WTC11 (cell line): ENCODE results near the gene C20orf141. TPM values are rescaled to one million over a fixed set of nuclear protein-coding genes. Genes with fewer than 3 reads are reported as not detected.

Source experiments
- ATAC-seq: fragments of 200-7000 bp; cut with Tn5 transposase; 2 replicates; pipeline ENCODE4 v1.10.0; 2021; ENCODE audit warnings: mild to moderate bottlenecking, moderate library complexity
- CTCF ChIA-PET: fragments of 300-600 bp; sonication (Branson Sonifier 250); formaldehyde crosslinking; loops from one replicate; lab custom pipeline; 2021; ENCODE audit warnings: antibody characterized with exemption; lab: Charles Lee
- POLR2A ChIA-PET: fragments of 350-600 bp; sonication (Branson Sonifier 250); formaldehyde crosslinking; loops from one replicate; lab custom pipeline; 2021; ENCODE audit warnings: antibody characterized with exemption; lab: Charles Lee
- DNase-seq: peaks from one replicate; pipeline ENCODE4 v3.0.0; 2021; ENCODE audit warnings: low spot score
- H3K27ac Mint-ChIP-seq: 2 replicates; pipeline ENCODE4 v1.8.0; 2021; ENCODE audit warnings: mixed read lengths
- H3K27me3 Mint-ChIP-seq: 2 replicates; pipeline ENCODE4 v1.8.0; 2021; ENCODE audit warnings: low read depth, mild to moderate bottlenecking, moderate library complexity, mixed read lengths
- H3K36me3 Mint-ChIP-seq: 2 replicates; pipeline ENCODE4 v1.8.0; 2021; ENCODE audit warnings: mixed read lengths
- H3K4me1 Mint-ChIP-seq: 2 replicates; pipeline ENCODE4 v1.8.0; 2022; ENCODE audit warnings: mixed read lengths
- H3K4me3 Mint-ChIP-seq: 2 replicates; pipeline ENCODE4 v1.8.0; 2021; ENCODE audit warnings: mild to moderate bottlenecking, moderate library complexity, mixed read lengths
- H3K9me3 Mint-ChIP-seq: 2 replicates; pipeline ENCODE4 v1.8.0; 2021; ENCODE audit warnings: mixed read lengths
- ATF1 ChIP-seq: sonication (generic); formaldehyde crosslinking; IDR thresholded peaks from 2 replicates; pipeline ENCODE4 v1.8.1; 2023; ENCODE audit warnings: mild to moderate bottlenecking, moderate library complexity, missing genetic modification reagents
- ESRRA ChIP-seq: sonication (generic); formaldehyde crosslinking; IDR thresholded peaks from 2 replicates; pipeline ENCODE4 v1.8.1; 2022; ENCODE audit warnings: mild to moderate bottlenecking, missing genetic modification reagents, borderline replicate concordance
- NFE2L1 ChIP-seq: sonication (generic); formaldehyde crosslinking; IDR thresholded peaks from 2 replicates; pipeline ENCODE4 v1.8.1; 2023; ENCODE audit warnings: missing genetic modification reagents
- RORB ChIP-seq: fragments of 250-450 bp; sonication (Bioruptor Pico); IDR thresholded peaks from 2 replicates; pipeline ENCODE4 v1.9.0; 2021; ENCODE audit warnings: mild to moderate bottlenecking
- SMAD4 ChIP-seq: sonication (generic); formaldehyde crosslinking; IDR thresholded peaks from 2 replicates; pipeline ENCODE4 v1.8.0; 2022; ENCODE audit warnings: mild to moderate bottlenecking, missing genetic modification reagents
- ZNF138 ChIP-seq: sonication (generic); formaldehyde crosslinking; conservative IDR thresholded peaks from 2 replicates; pipeline ENCODE4 v1.8.1; 2022; ENCODE audit warnings: mild to moderate bottlenecking, moderate library complexity, missing genetic modification reagents
- ZNF232 ChIP-seq: sonication (generic); formaldehyde crosslinking; IDR thresholded peaks from 2 replicates; pipeline ENCODE4 v1.8.0; 2022; ENCODE audit warnings: mild to moderate bottlenecking, missing genetic modification reagents
- total RNA-seq: library from RNA; stranded (reverse); gene quantifications from 3 replicates; pipeline ENCODE4 v1.2.3, GENCODE V29; 2021
- TF ChIP-seq, protein P1 (sequence below): fragments of 250-450 bp; sonication (Bioruptor Pico); IDR thresholded peaks from 2 replicates; pipeline ENCODE4 v1.9.0; 2021; ENCODE audit warnings: mild to moderate bottlenecking
- TF ChIP-seq, protein P2 (sequence below): sonication (generic); formaldehyde crosslinking; IDR thresholded peaks from 2 replicates; pipeline ENCODE4 v1.8.1; 2023; ENCODE audit warnings: mild to moderate bottlenecking, missing genetic modification reagents
- TF ChIP-seq, protein P3 (sequence below): fragments of 250-450 bp; sonication (Bioruptor Pico); IDR thresholded peaks from 2 replicates; pipeline ENCODE4 v1.9.0; 2021; ENCODE audit warnings: moderate library complexity, mild to moderate bottlenecking, inconsistent platforms, borderline replicate concordance
- TF ChIP-seq, protein P4 (sequence below): sonication (generic); formaldehyde crosslinking; conservative IDR thresholded peaks from 2 replicates; pipeline ENCODE4 v1.8.1; 2023; ENCODE audit warnings: mild to moderate bottlenecking, low read depth, missing genetic modification reagents, moderate library complexity
- TF ChIP-seq, protein P5 (sequence below): sonication (generic); formaldehyde crosslinking; IDR thresholded peaks from 2 replicates; pipeline ENCODE4 v1.8.1; 2022; ENCODE audit warnings: low read depth, missing genetic modification reagents, borderline replicate concordance
- TF ChIP-seq, protein P6 (sequence below): sonication (generic); formaldehyde crosslinking; IDR thresholded peaks from 2 replicates; pipeline ENCODE4 v1.8.0; 2023; ENCODE audit warnings: missing genetic modification reagents, mild to moderate bottlenecking, borderline replicate concordance
- TF ChIP-seq, protein P7 (sequence below): sonication (generic); formaldehyde crosslinking; IDR thresholded peaks from 2 replicates; pipeline ENCODE4 v1.8.0; 2023; ENCODE audit warnings: missing genetic modification reagents

The C20orf141 gene
- total RNA-seq, 1 experiment from 2014 or later: not detected

DNA sequence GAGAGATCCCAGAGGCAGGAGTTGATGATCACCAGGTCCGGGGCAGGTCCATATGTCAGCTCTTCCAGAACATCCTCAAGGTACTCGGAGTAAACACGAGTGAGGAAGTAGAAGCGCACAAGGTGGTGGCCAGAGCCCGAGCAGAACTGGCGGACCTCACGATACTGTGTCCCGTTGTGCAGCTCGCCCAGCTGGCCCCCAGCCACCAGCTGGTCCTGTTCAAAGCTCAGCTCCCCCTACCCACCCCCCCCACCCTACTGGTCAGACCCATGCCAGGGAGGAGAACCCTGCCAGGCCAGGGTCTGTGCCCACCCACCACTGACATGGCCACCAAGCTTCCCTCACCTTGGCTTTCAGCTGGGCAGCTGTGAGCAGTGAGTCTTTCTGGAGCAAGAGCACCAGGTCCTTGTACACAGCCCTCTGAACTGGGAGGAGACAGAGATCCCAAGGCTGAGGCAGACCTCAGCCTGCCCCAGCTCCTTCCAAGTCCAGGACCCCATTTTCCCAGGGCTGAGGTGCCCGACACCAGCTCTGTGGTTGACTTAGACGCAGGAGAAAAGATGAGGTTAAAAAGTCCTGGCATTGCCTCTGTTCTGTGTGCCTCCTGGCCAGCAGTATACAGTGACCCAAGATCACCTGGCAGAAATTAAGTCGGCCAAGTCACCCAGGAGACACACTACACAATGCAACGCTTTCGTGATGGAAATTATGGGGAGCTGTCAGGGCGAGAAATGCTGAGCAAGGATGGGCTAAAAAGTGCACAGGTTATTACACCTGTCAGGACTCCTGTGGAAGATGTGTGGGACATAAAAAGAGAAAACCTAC is 24.3 kb downstream of the C20orf141 start (continued):
- TF ChIP-seq, protein P1, sequence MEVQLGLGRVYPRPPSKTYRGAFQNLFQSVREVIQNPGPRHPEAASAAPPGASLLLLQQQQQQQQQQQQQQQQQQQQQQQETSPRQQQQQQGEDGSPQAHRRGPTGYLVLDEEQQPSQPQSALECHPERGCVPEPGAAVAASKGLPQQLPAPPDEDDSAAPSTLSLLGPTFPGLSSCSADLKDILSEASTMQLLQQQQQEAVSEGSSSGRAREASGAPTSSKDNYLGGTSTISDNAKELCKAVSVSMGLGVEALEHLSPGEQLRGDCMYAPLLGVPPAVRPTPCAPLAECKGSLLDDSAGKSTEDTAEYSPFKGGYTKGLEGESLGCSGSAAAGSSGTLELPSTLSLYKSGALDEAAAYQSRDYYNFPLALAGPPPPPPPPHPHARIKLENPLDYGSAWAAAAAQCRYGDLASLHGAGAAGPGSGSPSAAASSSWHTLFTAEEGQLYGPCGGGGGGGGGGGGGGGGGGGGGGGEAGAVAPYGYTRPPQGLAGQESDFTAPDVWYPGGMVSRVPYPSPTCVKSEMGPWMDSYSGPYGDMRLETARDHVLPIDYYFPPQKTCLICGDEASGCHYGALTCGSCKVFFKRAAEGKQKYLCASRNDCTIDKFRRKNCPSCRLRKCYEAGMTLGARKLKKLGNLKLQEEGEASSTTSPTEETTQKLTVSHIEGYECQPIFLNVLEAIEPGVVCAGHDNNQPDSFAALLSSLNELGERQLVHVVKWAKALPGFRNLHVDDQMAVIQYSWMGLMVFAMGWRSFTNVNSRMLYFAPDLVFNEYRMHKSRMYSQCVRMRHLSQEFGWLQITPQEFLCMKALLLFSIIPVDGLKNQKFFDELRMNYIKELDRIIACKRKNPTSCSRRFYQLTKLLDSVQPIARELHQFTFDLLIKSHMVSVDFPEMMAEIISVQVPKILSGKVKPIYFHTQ (CRISPR knock-in tag): no peak
- TF ChIP-seq ESRRA (CRISPR knock-in tag) (no peak), RORB (CRISPR knock-in tag) (no peak), ZNF138 (CRISPR knock-in tag) (no peak)

DNA sequence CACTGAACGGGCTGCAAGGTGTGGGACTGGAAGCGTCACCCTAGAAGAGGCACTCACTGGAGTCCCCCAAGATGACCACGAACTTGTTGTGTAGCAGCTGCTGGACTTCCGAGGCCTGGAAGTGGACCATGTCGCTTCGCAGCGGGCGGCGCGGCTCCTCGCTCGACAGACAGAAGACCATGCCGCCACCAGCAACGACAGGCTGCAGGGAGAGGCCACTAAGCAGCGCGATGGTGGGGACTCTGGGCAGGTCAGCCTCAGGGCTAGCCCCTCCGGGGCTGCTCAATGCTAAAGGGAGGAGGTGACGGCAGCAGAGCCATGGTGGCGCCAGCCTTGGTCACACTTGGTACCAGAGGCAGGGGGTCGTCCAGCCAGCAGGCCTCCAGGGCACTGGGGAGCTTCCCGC is 24.9 kb downstream of the C20orf141 start:
- Mint-ChIP-seq H3K9me3 (peaks cover 5% of the 10 kb centered on the region), H3K4me1 (peaks cover 8% of the 10 kb centered on the region)
- TF ChIP-seq ZNF232 (CRISPR knock-in tag) (no peak), ATF1 (CRISPR knock-in tag) (no peak)
- TF ChIP-seq, protein P2, sequence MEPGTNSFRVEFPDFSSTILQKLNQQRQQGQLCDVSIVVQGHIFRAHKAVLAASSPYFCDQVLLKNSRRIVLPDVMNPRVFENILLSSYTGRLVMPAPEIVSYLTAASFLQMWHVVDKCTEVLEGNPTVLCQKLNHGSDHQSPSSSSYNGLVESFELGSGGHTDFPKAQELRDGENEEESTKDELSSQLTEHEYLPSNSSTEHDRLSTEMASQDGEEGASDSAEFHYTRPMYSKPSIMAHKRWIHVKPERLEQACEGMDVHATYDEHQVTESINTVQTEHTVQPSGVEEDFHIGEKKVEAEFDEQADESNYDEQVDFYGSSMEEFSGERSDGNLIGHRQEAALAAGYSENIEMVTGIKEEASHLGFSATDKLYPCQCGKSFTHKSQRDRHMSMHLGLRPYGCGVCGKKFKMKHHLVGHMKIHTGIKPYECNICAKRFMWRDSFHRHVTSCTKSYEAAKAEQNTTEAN (CRISPR knock-in tag): no peak
- TF ChIP-seq, protein P3, sequence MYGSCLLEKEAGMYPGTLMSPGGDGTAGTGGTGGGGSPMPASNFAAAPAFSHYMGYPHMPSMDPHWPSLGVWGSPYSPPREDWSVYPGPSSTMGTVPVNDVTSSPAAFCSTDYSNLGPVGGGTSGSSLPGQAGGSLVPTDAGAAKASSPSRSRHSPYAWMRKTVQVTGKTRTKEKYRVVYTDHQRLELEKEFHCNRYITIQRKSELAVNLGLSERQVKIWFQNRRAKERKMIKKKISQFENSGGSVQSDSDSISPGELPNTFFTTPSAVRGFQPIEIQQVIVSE (CRISPR knock-in tag): no peak
- TF ChIP-seq, all 79 proteins: peak for 0
- ATAC-seq (no peak), DNase-seq (no peak)
- Mint-ChIP-seq H3K27ac (no peak overlapping the region), H3K4me3 (peak overlapping the region; percentile 66), H3K27me3 (peaks cover 27% of the 10 kb centered on the region), H3K36me3 (peaks cover 11% of the 10 kb centered on the region)
- ChIA-PET CTCF (interaction anchor here (0.9 to 2.0 kb wide), 4 partner anchors 9 to 39 kb away, joined by 3 to 10 read pairs (median 4); partner anchors contain the start of genes CPXM1 and TMEM239), POLR2A (no interaction called here)

DNA sequence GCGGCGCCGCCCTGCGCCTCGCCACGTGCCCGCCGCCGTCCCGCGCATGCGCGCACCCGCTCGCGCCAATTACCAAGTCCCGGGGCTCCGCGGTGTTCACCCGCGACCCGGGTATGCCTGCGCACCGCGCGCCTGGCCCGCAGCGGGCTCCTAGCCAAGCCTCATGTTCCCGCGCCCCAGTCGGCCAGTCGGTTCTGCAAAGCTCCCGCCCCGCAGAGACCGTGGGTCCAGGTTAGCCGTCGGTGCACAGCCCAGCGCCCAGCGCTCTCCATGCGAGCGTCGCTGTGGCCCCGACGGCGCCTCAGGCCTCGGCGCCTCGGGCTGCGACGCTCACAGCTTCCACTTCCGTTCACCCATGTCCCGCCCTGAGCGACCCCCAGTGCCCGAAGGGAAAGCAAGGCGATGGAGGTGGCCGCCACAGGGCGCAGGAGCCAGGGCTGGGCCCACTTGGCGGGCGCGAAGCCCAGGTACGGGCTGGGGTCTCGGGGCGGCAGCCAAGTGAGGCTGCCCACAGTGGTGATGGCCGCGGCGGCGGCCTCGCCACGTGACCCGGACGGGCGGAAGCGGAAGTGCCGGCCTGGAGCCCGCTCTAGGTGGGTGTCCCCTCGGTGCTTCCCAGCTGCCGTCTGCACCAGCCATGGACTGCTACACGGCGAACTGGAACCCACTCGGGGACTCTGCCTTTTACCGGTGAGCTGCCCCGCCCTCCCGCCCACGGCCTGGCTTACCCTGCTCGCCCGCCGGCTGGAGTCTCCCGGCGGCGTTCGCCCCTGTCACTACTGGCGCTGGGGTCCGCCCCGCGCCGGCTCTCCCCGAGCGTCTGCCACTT is 25.6 kb downstream of the C20orf141 start, which contains the start of the genes PCED1A and VPS16:
TSS of gene PCED1A (minus strand) at position 518 of the 829 bp plus-strand sequence. CDS start 743 bp downstream, outside the sequence.
TSS of gene VPS16 (plus strand) at position 608 of the 829 bp plus-strand sequence. CDS start at position 638, 30 bp downstream.
- DNase-seq: peak; percentile 81
- ChIA-PET POLR2A (interaction anchor here (0.6 kb wide), 1 partner anchor 257 kb away, joined by 7 read pairs; no protein-coding TSS in a partner anchor), CTCF (interaction anchor here (0.9 to 2.0 kb wide), 5 partner anchors 8 to 84 kb away, joined by 3 to 10 read pairs (median 4); partner anchors contain the start of genes CPXM1 and TMEM239)
- peaks cover 8% of the 10 kb centered on the region for H3K4me1 Mint-ChIP-seq
- H3K4me3 Mint-ChIP-seq: peak within 1 kb of the TSS; percentile 75
- peak; percentile 92 for ATAC-seq
- peaks cover 5% of the 10 kb centered on the region for H3K9me3 Mint-ChIP-seq
- peaks cover 27% of the 10 kb centered on the region for H3K27me3 Mint-ChIP-seq
- H3K36me3 Mint-ChIP-seq: peaks cover 11% of the 10 kb centered on the region
- no peak within 1 kb of the TSS for H3K27ac Mint-ChIP-seq
- TF ChIP-seq NFE2L1: no peak
- no peak for TF ChIP-seq SMAD4
- TF ChIP-seq, protein P4, sequence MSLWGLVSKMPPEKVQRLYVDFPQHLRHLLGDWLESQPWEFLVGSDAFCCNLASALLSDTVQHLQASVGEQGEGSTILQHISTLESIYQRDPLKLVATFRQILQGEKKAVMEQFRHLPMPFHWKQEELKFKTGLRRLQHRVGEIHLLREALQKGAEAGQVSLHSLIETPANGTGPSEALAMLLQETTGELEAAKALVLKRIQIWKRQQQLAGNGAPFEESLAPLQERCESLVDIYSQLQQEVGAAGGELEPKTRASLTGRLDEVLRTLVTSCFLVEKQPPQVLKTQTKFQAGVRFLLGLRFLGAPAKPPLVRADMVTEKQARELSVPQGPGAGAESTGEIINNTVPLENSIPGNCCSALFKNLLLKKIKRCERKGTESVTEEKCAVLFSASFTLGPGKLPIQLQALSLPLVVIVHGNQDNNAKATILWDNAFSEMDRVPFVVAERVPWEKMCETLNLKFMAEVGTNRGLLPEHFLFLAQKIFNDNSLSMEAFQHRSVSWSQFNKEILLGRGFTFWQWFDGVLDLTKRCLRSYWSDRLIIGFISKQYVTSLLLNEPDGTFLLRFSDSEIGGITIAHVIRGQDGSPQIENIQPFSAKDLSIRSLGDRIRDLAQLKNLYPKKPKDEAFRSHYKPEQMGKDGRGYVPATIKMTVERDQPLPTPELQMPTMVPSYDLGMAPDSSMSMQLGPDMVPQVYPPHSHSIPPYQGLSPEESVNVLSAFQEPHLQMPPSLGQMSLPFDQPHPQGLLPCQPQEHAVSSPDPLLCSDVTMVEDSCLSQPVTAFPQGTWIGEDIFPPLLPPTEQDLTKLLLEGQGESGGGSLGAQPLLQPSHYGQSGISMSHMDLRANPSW (CRISPR knock-in tag): no peak
- TF ChIP-seq, protein P5, sequence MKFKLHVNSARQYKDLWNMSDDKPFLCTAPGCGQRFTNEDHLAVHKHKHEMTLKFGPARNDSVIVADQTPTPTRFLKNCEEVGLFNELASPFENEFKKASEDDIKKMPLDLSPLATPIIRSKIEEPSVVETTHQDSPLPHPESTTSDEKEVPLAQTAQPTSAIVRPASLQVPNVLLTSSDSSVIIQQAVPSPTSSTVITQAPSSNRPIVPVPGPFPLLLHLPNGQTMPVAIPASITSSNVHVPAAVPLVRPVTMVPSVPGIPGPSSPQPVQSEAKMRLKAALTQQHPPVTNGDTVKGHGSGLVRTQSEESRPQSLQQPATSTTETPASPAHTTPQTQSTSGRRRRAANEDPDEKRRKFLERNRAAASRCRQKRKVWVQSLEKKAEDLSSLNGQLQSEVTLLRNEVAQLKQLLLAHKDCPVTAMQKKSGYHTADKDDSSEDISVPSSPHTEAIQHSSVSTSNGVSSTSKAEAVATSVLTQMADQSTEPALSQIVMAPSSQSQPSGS (CRISPR knock-in tag): peak; percentile 18; the same call in 1 of the 2 replicates
- TF ChIP-seq, protein P6, sequence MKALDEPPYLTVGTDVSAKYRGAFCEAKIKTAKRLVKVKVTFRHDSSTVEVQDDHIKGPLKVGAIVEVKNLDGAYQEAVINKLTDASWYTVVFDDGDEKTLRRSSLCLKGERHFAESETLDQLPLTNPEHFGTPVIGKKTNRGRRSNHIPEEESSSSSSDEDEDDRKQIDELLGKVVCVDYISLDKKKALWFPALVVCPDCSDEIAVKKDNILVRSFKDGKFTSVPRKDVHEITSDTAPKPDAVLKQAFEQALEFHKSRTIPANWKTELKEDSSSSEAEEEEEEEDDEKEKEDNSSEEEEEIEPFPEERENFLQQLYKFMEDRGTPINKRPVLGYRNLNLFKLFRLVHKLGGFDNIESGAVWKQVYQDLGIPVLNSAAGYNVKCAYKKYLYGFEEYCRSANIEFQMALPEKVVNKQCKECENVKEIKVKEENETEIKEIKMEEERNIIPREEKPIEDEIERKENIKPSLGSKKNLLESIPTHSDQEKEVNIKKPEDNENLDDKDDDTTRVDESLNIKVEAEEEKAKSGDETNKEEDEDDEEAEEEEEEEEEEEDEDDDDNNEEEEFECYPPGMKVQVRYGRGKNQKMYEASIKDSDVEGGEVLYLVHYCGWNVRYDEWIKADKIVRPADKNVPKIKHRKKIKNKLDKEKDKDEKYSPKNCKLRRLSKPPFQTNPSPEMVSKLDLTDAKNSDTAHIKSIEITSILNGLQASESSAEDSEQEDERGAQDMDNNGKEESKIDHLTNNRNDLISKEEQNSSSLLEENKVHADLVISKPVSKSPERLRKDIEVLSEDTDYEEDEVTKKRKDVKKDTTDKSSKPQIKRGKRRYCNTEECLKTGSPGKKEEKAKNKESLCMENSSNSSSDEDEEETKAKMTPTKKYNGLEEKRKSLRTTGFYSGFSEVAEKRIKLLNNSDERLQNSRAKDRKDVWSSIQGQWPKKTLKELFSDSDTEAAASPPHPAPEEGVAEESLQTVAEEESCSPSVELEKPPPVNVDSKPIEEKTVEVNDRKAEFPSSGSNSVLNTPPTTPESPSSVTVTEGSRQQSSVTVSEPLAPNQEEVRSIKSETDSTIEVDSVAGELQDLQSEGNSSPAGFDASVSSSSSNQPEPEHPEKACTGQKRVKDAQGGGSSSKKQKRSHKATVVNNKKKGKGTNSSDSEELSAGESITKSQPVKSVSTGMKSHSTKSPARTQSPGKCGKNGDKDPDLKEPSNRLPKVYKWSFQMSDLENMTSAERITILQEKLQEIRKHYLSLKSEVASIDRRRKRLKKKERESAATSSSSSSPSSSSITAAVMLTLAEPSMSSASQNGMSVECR (CRISPR knock-in tag): peak; percentile 96
- TF ChIP-seq, protein P7, sequence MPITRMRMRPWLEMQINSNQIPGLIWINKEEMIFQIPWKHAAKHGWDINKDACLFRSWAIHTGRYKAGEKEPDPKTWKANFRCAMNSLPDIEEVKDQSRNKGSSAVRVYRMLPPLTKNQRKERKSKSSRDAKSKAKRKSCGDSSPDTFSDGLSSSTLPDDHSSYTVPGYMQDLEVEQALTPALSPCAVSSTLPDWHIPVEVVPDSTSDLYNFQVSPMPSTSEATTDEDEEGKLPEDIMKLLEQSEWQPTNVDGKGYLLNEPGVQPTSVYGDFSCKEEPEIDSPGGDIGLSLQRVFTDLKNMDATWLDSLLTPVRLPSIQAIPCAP (CRISPR knock-in tag): peak; percentile 81; the same call in 1 of the 2 replicates
